Suprapubic skin (tissue), 4 donors: Measurements from ENCODE around the gene AVPR1B. TPM values are rescaled to one million over a fixed set of nuclear protein-coding genes. Genes with fewer than 3 reads are reported as not detected.

ENCODE experiments used
- DNase-seq, 2 donors: peaks; one replicate each; pipeline ENCODE4 v3.0.0-alpha.2; 2019; ENCODE audit warnings: low spot score in 2 of 2
- H3K27ac ChIP-seq: fragments of 200-600 bp; sonication (generic); one replicate; pipeline ENCODE4 v1.5.1; 2019
- H3K27me3 ChIP-seq: fragments of 200-600 bp; sonication (generic); one replicate; pipeline ENCODE4 v1.5.1; 2019
- H3K36me3 ChIP-seq: fragments of 200-600 bp; sonication (generic); one replicate; pipeline ENCODE4 v1.5.1; 2019
- H3K4me1 ChIP-seq: fragments of 200-600 bp; sonication (generic); one replicate; pipeline ENCODE4 v1.5.1; 2019
- H3K4me3 ChIP-seq: fragments of 200-600 bp; sonication (generic); one replicate; pipeline ENCODE4 v1.5.1; 2019; ENCODE audit warnings: mild to moderate bottlenecking
- H3K9me3 ChIP-seq: fragments of 200-600 bp; sonication (generic); one replicate; pipeline ENCODE4 v1.5.1; 2019
- CTCF ChIP-seq, 2 donors: fragments of 200-600 bp in 1 of 2; fragments of 450-650 bp in 1 of 2; sonication (generic) in 1 of 2; IDR thresholded peaks; one replicate each; pipeline ENCODE4 v1.5.1; 2016 to 2019; ENCODE audit warnings: antibody characterized with exemption in 2 of 2, mild to moderate bottlenecking in 1 of 2, moderate library complexity in 1 of 2
- EP300 ChIP-seq: sonication (generic); formaldehyde crosslinking; IDR thresholded peaks from one replicate; pipeline ENCODE4 v1.6.1; 2017; ENCODE audit warnings: antibody characterized with exemption
- POLR2A ChIP-seq, 2 donors: fragments of 450-650 bp; IDR thresholded peaks; one replicate each; pipeline ENCODE4 v1.6.1; 2017; ENCODE audit warnings: antibody characterized with exemption in 2 of 2, mild to moderate bottlenecking in 2 of 2, moderate library complexity in 2 of 2
- POLR2AphosphoS5 ChIP-seq, 3 donors: sonication (generic); formaldehyde crosslinking; IDR thresholded peaks; one replicate each; pipeline ENCODE4 v1.6.1; 2017; ENCODE audit warnings: antibody characterized with exemption in 3 of 3
- WGBS: methylation state at CpG from one replicate; pipeline ENCODE4 v1.1.5; 2018; 5-methylcytosine and 5-hydroxymethylcytosine counted together
- total RNA-seq, 4 donors: library from RNA; depleted of rRNA; stranded (reverse); fragments of >200 nt; gene quantifications; one replicate each; pipeline ENCODE4 v1.1.0, GENCODE V29; 2016

The AVPR1B gene
- total RNA-seq, 4 donors from 2014 or later, result not detected

GRCh38 chr1:206128196-206128595 is 11.0 kb upstream of the AVPR1B start:
- Histone ChIP-seq H3K4me3 (no peak overlapping the region), H3K27ac (no peak overlapping the region), H3K9me3 (no peaks in the 10 kb centered on the region), H3K36me3 (no peaks in the 10 kb centered on the region), H3K4me1 (no peaks in the 10 kb centered on the region), H3K27me3 (no peaks in the 10 kb centered on the region)
- no peak for TF ChIP-seq EP300
- no peak for TF ChIP-seq POLR2A (IDR thresholded peaks at IDR 0.05)
- TF ChIP-seq CTCF (IDR thresholded peaks at IDR 0.05), result no peak
- no peak for TF ChIP-seq POLR2AphosphoS5 (IDR thresholded peaks at IDR 0.05)
- WGBS, result 54% methylated on average over 3 of the region's 4 CpGs
- DNase-seq, result no peak

GRCh38 chr1:206127336-206127735 is 10.1 kb upstream of the AVPR1B start:
- TF ChIP-seq POLR2A (IDR thresholded peaks at IDR 0.05), result no peak
- TF ChIP-seq EP300, result no peak
- TF ChIP-seq CTCF (IDR thresholded peaks at IDR 0.05), result no peak
- TF ChIP-seq POLR2AphosphoS5 (IDR thresholded peaks at IDR 0.05), result no peak
- Histone ChIP-seq H3K36me3 (no peaks in the 10 kb centered on the region), H3K4me1 (no peaks in the 10 kb centered on the region), H3K9me3 (no peaks in the 10 kb centered on the region), H3K27me3 (no peaks in the 10 kb centered on the region), H3K4me3 (no peak overlapping the region), H3K27ac (no peak overlapping the region)
- WGBS, result 95% methylated on average over 9 of the region's 9 CpGs
- no peak for DNase-seq

- no peak for DNase-seq
- Histone ChIP-seq H3K4me3 (no peak overlapping the region), H3K9me3 (no peaks in the 10 kb centered on the region), H3K36me3 (no peaks in the 10 kb centered on the region), H3K27ac (no peak overlapping the region), H3K4me1 (no peaks in the 10 kb centered on the region), H3K27me3 (no peaks in the 10 kb centered on the region)
- WGBS, result 87% methylated on average over 1 of the region's 1 CpG
- TF ChIP-seq EP300, result no peak
- no peak for TF ChIP-seq CTCF (IDR thresholded peaks at IDR 0.05)
- TF ChIP-seq POLR2A (IDR thresholded peaks at IDR 0.05), result no peak
- TF ChIP-seq POLR2AphosphoS5 (IDR thresholded peaks at IDR 0.05), result no peak
Observed at GRCh38 chr1:206125346-206125745, 8.2 kb upstream of the AVPR1B start.

GRCh38 chr1:206122686-206123085 is 5.5 kb upstream of the AVPR1B start:
- DNase-seq, result no peak
- H3K4me1 ChIP-seq, result peaks cover 2% of the 10 kb centered on the region
- TF ChIP-seq EP300 (no peak), CTCF (IDR thresholded peaks at IDR 0.05) (no peak), POLR2AphosphoS5 (IDR thresholded peaks at IDR 0.05) (no peak), POLR2A (IDR thresholded peaks at IDR 0.05) (no peak)
- H3K4me3 ChIP-seq, result no peak overlapping the region
- H3K36me3 ChIP-seq, result no peaks in the 10 kb centered on the region
- H3K27me3 ChIP-seq, result peaks cover 7% of the 10 kb centered on the region
- no peak overlapping the region for H3K27ac ChIP-seq
- H3K9me3 ChIP-seq, result no peaks in the 10 kb centered on the region

GRCh38 chr1:206121269-206121668 is 4.1 kb upstream of the AVPR1B start:
- 86% methylated on average over 1 of the region's 1 CpG for WGBS
- H3K36me3 ChIP-seq, result no peaks in the 10 kb centered on the region

More at GRCh38 chr1:206121269-206121668, 4.1 kb upstream of the AVPR1B start:
- H3K4me1 ChIP-seq, result peaks cover 11% of the 10 kb centered on the region
- DNase-seq, result no peak
- no peak overlapping the region for H3K4me3 ChIP-seq
- H3K27me3 ChIP-seq, result peaks cover 14% of the 10 kb centered on the region
- no peak overlapping the region for H3K27ac ChIP-seq
- no peaks in the 10 kb centered on the region for H3K9me3 ChIP-seq
- TF ChIP-seq POLR2A (IDR thresholded peaks at IDR 0.05) (no peak), EP300 (no peak), CTCF (IDR thresholded peaks at IDR 0.05) (no peak), POLR2AphosphoS5 (IDR thresholded peaks at IDR 0.05) (no peak)
